IMR-90 (cell line): ENCODE measurements around the gene C10orf90. TPM values are rescaled to one million over a fixed set of nuclear protein-coding genes. Genes with fewer than 3 reads are reported as not detected.

Experiments
- ATAC-seq: fragments of 200-7000 bp; cut with Tn5 transposase; 2 replicates; pipeline ENCODE4 v1.9.1; 2020; ENCODE audit warnings: low read depth, mild to moderate bottlenecking, moderate library complexity
- BruUV-seq: library from RNA; stranded (reverse); fragments of 400-500 nt; replicated peaks from 2 replicates; lab custom pipeline; 2021; lab: Mats Ljungman, UMichigan
- CTCF ChIA-PET: fragments of 300-600 bp; formaldehyde crosslinking; extraction: SDS; loops from one replicate; lab custom pipeline; 2021; ENCODE audit warnings: antibody characterized with exemption; lab: Yijun Ruan, JAX
- POLR2A ChIA-PET: fragments of 300-600 bp; sonication (Branson Sonifier 250); formaldehyde crosslinking; loops from one replicate; lab custom pipeline; 2022; ENCODE audit warnings: antibody characterized with exemption; ENCODE audit not compliant: unreplicated experiment; lab: Charles Lee
- DNase-seq: peaks from one replicate; pipeline ENCODE4 v3.0.0; 2013
- H2AFZ ChIP-seq: replicated peaks from 2 replicates; pipeline ENCODE3; 2013; ENCODE audit warnings: low read length, mild to moderate bottlenecking; ENCODE audit not compliant: poor library complexity
- H2AK5ac ChIP-seq: 2 replicates; pipeline ENCODE4 v1.6.1; 2013; ENCODE audit warnings: low read depth, low read length, inconsistent platforms
- H2AK9ac ChIP-seq: replicated peaks from 2 replicates; pipeline ENCODE3; 2013; ENCODE audit warnings: mild to moderate bottlenecking, low read depth, low read length, moderate library complexity; ENCODE audit not compliant: poor library complexity
- H2BK120ac ChIP-seq: 2 replicates; pipeline ENCODE4 v1.6.1; 2013; ENCODE audit warnings: low read depth, low read length, inconsistent platforms
- H2BK15ac ChIP-seq: 3 replicates; pipeline ENCODE4 v1.6.1; 2013; ENCODE audit warnings: low read depth, low read length, inconsistent platforms
- H2BK20ac ChIP-seq: 2 replicates; pipeline ENCODE4 v1.6.1; 2013; ENCODE audit warnings: low read depth, mild to moderate bottlenecking, inconsistent platforms, low read length, moderate library complexity
- H2BK5ac ChIP-seq: 2 replicates; pipeline ENCODE4 v1.6.1; 2013; ENCODE audit warnings: mild to moderate bottlenecking, low read depth, low read length, inconsistent platforms; ENCODE audit not compliant: poor library complexity, severe bottlenecking
- H3K14ac ChIP-seq: replicated peaks from 2 replicates; pipeline ENCODE4 v1.6.1; 2013; ENCODE audit warnings: low read depth, low read length, inconsistent platforms
- H3K18ac ChIP-seq: 2 replicates; pipeline ENCODE4 v1.6.1; 2013; ENCODE audit warnings: low read depth, low read length, control low read depth
- H3K23ac ChIP-seq: 2 replicates; pipeline ENCODE4 v1.6.1; 2013; ENCODE audit warnings: low read depth, low read length, inconsistent platforms
- H3K27ac ChIP-seq: 2 replicates; pipeline ENCODE4 v1.5.1; 2013; ENCODE audit warnings: mild to moderate bottlenecking, control low read depth, low read length; ENCODE audit not compliant: insufficient read depth
- H3K27me3 ChIP-seq: 2 replicates; pipeline ENCODE4 v1.6.1; 2013; ENCODE audit warnings: low read length; ENCODE audit not compliant: control insufficient read depth, insufficient read depth
- H3K36me3 ChIP-seq: 2 replicates; pipeline ENCODE4 v1.6.1; 2013; ENCODE audit warnings: low read length, mixed read lengths; ENCODE audit not compliant: control insufficient read depth, insufficient read depth
- H3K4ac ChIP-seq: 2 replicates; pipeline ENCODE4 v1.6.1; 2013; ENCODE audit warnings: low read depth, low read length, inconsistent platforms
- H3K4me1 ChIP-seq: 2 replicates; pipeline ENCODE4 v1.6.1; 2013; ENCODE audit warnings: low read length, mixed read lengths; ENCODE audit not compliant: control insufficient read depth, insufficient read depth
- H3K4me2 ChIP-seq: 2 replicates; pipeline ENCODE4 v1.6.1; 2013; ENCODE audit warnings: low read depth, mild to moderate bottlenecking, control low read depth, low read length, moderate library complexity
- H3K4me3 ChIP-seq: 2 replicates; pipeline ENCODE4 v1.5.1; 2013; ENCODE audit warnings: low read depth, mild to moderate bottlenecking, control low read depth, low read length, moderate library complexity; ENCODE audit not compliant: insufficient read depth
- H3K56ac ChIP-seq: 2 replicates; pipeline ENCODE4 v1.6.1; 2013; ENCODE audit warnings: low read length, inconsistent platforms; ENCODE audit not compliant: insufficient read depth; ENCODE audit errors: extremely low read depth
- H3K79me1 ChIP-seq, 2 experiments: 2 replicates each; pipeline ENCODE4 v1.6.1; 2013; ENCODE audit warnings: low read length in 2 of 2, inconsistent platforms in 1 of 2, low read depth in 1 of 2
- H3K9ac ChIP-seq: 2 replicates; pipeline ENCODE4 v1.6.1; 2013; ENCODE audit warnings: low read depth, low read length, control low read depth
- H3K9me1 ChIP-seq: 2 replicates; pipeline ENCODE4 v1.6.1; 2013; ENCODE audit warnings: low read length, inconsistent platforms; ENCODE audit not compliant: insufficient read depth
- H3K9me3 ChIP-seq: 2 replicates; pipeline ENCODE4 v1.6.1; 2013; ENCODE audit warnings: low read length; ENCODE audit not compliant: control insufficient read depth, insufficient read depth
- H4K20me1 ChIP-seq: 2 replicates; pipeline ENCODE4 v1.6.1; 2013; ENCODE audit warnings: low read length, inconsistent platforms; ENCODE audit not compliant: insufficient read depth
- H4K5ac ChIP-seq: 2 replicates; pipeline ENCODE4 v1.6.1; 2013; ENCODE audit warnings: mild to moderate bottlenecking, low read depth, low read length, control low read depth
- H4K8ac ChIP-seq, 2 experiments: 2 replicates each; pipeline ENCODE4 v1.6.1; 2013; ENCODE audit warnings: low read depth in 2 of 2, low read length in 2 of 2, control low read depth in 1 of 2, inconsistent platforms in 1 of 2
- H4K91ac ChIP-seq: 2 replicates; pipeline ENCODE4 v1.6.1; 2013; ENCODE audit warnings: low read depth, low read length, inconsistent platforms; ENCODE audit not compliant: insufficient read depth
- BHLHE40 ChIP-seq: fragments of 150-350 bp; IDR thresholded peaks from 2 replicates; pipeline ENCODE4 v1.6.1; 2016; ENCODE audit warnings: mild to moderate bottlenecking, low read depth, low read length
- CEBPB ChIP-seq: IDR thresholded peaks from 2 replicates; pipeline ENCODE4 v1.6.1; 2012; ENCODE audit warnings: low read depth, low read length, improper control_type of control experiment
- CHD1 ChIP-seq: IDR thresholded peaks from 2 replicates; pipeline ENCODE4 v1.6.1; 2012; ENCODE audit warnings: low read depth, low read length, improper control_type of control experiment
- CTCF ChIP-seq: conservative IDR thresholded peaks from 2 replicates; pipeline ENCODE4 v1.5.1; 2012; ENCODE audit warnings: mild to moderate bottlenecking, low read depth, low read length, improper control_type of control experiment
- ELK1 ChIP-seq: fragments of 150-350 bp; IDR thresholded peaks from 2 replicates; pipeline ENCODE4 v1.6.1; 2016; ENCODE audit warnings: low read depth, mild to moderate bottlenecking, low read length, moderate library complexity, borderline replicate concordance
- FOS ChIP-seq: fragments of 150-350 bp; IDR thresholded peaks from 2 replicates; pipeline ENCODE4 v1.6.1; 2016; ENCODE audit warnings: low read depth, low read length
- MAFK ChIP-seq: IDR thresholded peaks from 2 replicates; pipeline ENCODE4 v1.6.1; 2012; ENCODE audit warnings: low read depth, low read length, improper control_type of control experiment
- MAZ ChIP-seq: IDR thresholded peaks from 2 replicates; pipeline ENCODE4 v1.6.1; 2012; ENCODE audit warnings: low read depth, mild to moderate bottlenecking, low read length, improper control_type of control experiment, moderate library complexity, borderline replicate concordance
- MXI1 ChIP-seq: IDR thresholded peaks from 2 replicates; pipeline ENCODE4 v1.6.1; 2012; ENCODE audit warnings: low read depth, mild to moderate bottlenecking, low read length, moderate library complexity, borderline replicate concordance
- NFE2L2 ChIP-seq: fragments of 150-350 bp; IDR thresholded peaks from 2 replicates; pipeline ENCODE4 v1.6.1; 2016; ENCODE audit warnings: low read depth, mild to moderate bottlenecking, low read length
- POLR2A ChIP-seq: IDR thresholded peaks from 2 replicates; pipeline ENCODE4 v1.6.1; 2012; ENCODE audit warnings: mild to moderate bottlenecking, low read depth, low read length
- RAD21 ChIP-seq: IDR thresholded peaks from 2 replicates; pipeline ENCODE4 v1.6.1; 2012; ENCODE audit warnings: low read length, improper control_type of control experiment
- RCOR1 ChIP-seq: IDR thresholded peaks from 2 replicates; pipeline ENCODE4 v1.6.1; 2012; ENCODE audit warnings: mild to moderate bottlenecking, low read length, improper control_type of control experiment; ENCODE audit not compliant: insufficient replicate concordance
- RFX5 ChIP-seq: IDR thresholded peaks from 2 replicates; pipeline ENCODE4 v1.8.0; 2012; ENCODE audit warnings: low read depth, mild to moderate bottlenecking, low read length, moderate library complexity
- SMC3 ChIP-seq: fragments of 150-350 bp; IDR thresholded peaks from 2 replicates; pipeline ENCODE4 v1.6.1; 2016; ENCODE audit warnings: low read depth, mild to moderate bottlenecking, antibody characterized with exemption, low read length, moderate library complexity
- USF2 ChIP-seq: fragments of 150-350 bp; IDR thresholded peaks from 2 replicates; pipeline ENCODE4 v1.6.1; 2017; ENCODE audit warnings: mild to moderate bottlenecking, antibody characterized with exemption, low read length, low read depth
- WGBS, 2 experiments: methylation state at CpG; one replicate each; pipeline versions ENCODE4 v1.1.5 to v1.1.7; 2013; ENCODE audit warnings: missing lambda C conversion rate in 2 of 2; ENCODE audit not compliant: insufficient read length in 1 of 2; ENCODE audit errors: extremely low coverage in 2 of 2; 5-methylcytosine and 5-hydroxymethylcytosine counted together
- dilution Hi-C: fragments of 300-500 bp; cut with HindIII; formaldehyde crosslinking; loops from one replicate; pipeline ENCODE4 v1.14.3; 2018; ENCODE audit warnings: low sequenced_read_pairs; ENCODE audit not compliant: unreplicated experiment
- in situ Hi-C: fragments of 300-500 bp; cut with MboI; formaldehyde crosslinking; loops from 3 replicates; pipeline ENCODE4 v1.14.3; 2019; ENCODE audit warnings: low sequenced_read_pairs, inconsistent platforms, mixed read lengths
- intact Hi-C: fragments of 100-400 bp; cut with micrococcal nuclease; formaldehyde crosslinking; loops from 2 replicates; pipeline ENCODE4 v1.10.0; 2022
- polyA plus RNA-seq, 3 experiments: library from polyadenylated mRNA; depleted of rRNA; stranded (reverse); fragments of >200 nt; gene quantifications; 2 replicates each; pipeline ENCODE4 v1.2.3, GENCODE V29; 2012; ENCODE audit warnings: low replicate concordance in 1 of 3
- total RNA-seq: library from RNA; depleted of rRNA; stranded (reverse); fragments of >200 nt; gene quantifications from 2 replicates; pipeline ENCODE4 v1.2.3, GENCODE V29; 2012

The C10orf90 gene
- total and polyA plus RNA-seq, 2 of the 4 experiments (the other 2 are of a cell fraction): 0.05 to 0.18 TPM

- Histone ChIP-seq H2AK5ac (no peak overlapping the region), H2BK5ac (no peak overlapping the region), H3K36me3 (no peaks in the 10 kb centered on the region), H3K4me2 (no peak overlapping the region), H3K4me3 (no peak overlapping the region), H3K4ac (no peak overlapping the region), H3K14ac (no peak overlapping the region), H4K5ac (no peak overlapping the region), H3K27me3 (peaks cover 1% of the 10 kb centered on the region; the same call in 1 of the 2 replicates), H3K4me1 (no peaks in the 10 kb centered on the region), H3K9ac (no peak overlapping the region), H2AFZ (no peak overlapping the region), H3K18ac (no peak overlapping the region), H3K79me1 (no peaks in the 10 kb centered on the region), H2BK120ac (no peak overlapping the region), H2BK20ac (no peak overlapping the region), H4K8ac (no peak overlapping the region), H3K56ac (no peak overlapping the region), H3K23ac (no peak overlapping the region), H3K9me1 (no peaks in the 10 kb centered on the region), H2BK15ac (no peak overlapping the region), H3K27ac (no peak overlapping the region), H3K9me3 (no peaks in the 10 kb centered on the region), H4K20me1 (no peaks in the 10 kb centered on the region; the same call in 1 of the 2 replicates), H4K91ac (no peak overlapping the region), H2AK9ac (no peak overlapping the region)
- intact Hi-C loops (no loop called here), in situ Hi-C loops (no loop called here), dilution Hi-C loops (no loop called here)
- ChIA-PET CTCF (no interaction called here), POLR2A (no interaction called here)
- no peak for DNase-seq
- ATAC-seq: no peak
- TF ChIP-seq CTCF (no peak), MAZ (no peak), CEBPB (no peak), RCOR1 (no peak), POLR2A (no peak), BHLHE40 (no peak), RFX5 (no peak), MXI1 (no peak), RAD21 (no peak), ELK1 (no peak), NFE2L2 (no peak), CHD1 (no peak), SMC3 (no peak), FOS (no peak), USF2 (no peak), MAFK (no peak)
- WGBS, 2 experiments: 60% methylated on average over 1 of the region's 5 CpGs; no CpG with 5 or more reads in 1 of the 2 experiments
- BruUV-seq: no TSS peak
Observed at GRCh38 chr10:126634911-126635310, 35.6 kb downstream of the C10orf90 start.
